Measurements from ENCODE around the gene HP1BP3.

The HP1BP3 gene

DNA sequence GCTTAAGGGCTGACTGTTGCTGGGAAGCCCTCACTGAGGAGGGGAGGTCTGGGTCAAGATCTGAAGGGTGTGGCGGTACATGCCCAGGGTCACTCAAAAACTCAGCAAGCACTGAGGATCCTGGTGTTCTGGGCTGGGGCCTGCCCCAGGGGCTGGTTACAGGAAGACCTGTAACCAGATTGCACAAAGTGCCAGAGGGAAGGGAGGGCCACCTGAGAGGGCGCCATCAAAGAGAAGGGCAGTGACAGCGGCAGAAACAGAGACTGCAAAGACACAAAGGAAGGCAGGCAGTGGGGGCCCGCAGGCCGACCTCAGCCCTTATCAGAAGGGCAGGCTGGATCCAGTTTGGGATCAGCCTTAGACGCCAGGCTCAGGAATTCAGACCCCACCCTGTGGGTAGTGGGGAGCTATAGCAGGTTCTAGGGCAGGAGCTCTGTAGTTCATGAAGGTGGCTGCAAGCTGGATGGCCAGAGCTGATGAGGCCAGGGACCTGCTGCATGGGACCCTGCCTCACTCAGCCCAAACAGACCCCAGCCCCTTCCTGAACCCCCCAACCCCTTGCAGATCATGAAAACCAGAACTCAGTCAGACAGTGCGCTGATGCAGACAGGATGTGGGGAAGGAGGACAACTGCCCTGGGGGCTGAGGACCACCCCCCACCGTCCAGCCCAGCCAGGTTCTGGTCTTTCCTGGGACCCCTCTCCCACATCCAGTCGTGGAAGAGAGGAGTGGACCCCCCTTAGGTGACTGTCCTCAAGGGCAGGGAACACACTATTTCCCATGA, 58.5 kb downstream of the HP1BP3 start:
- no peak overlapping the region for H3K4me2 ChIP-seq
- H4K20me1 ChIP-seq (ENCODE audit: insufficient read depth): no peaks in the 10 kb centered on the region
- peaks cover 64% of the 10 kb centered on the region for H3K27me3 ChIP-seq (ENCODE audit: insufficient read depth, low read depth)
- H3K79me2 ChIP-seq (ENCODE audit: insufficient read depth, low read depth): no peaks in the 10 kb centered on the region
- H2AFZ ChIP-seq (ENCODE audit: low read depth): no peak overlapping the region
- H3K36me3 ChIP-seq (ENCODE audit: insufficient read depth): no peaks in the 10 kb centered on the region
- H3K27ac ChIP-seq: no peak overlapping the region
- TF ChIP-seq, protein P1, sequence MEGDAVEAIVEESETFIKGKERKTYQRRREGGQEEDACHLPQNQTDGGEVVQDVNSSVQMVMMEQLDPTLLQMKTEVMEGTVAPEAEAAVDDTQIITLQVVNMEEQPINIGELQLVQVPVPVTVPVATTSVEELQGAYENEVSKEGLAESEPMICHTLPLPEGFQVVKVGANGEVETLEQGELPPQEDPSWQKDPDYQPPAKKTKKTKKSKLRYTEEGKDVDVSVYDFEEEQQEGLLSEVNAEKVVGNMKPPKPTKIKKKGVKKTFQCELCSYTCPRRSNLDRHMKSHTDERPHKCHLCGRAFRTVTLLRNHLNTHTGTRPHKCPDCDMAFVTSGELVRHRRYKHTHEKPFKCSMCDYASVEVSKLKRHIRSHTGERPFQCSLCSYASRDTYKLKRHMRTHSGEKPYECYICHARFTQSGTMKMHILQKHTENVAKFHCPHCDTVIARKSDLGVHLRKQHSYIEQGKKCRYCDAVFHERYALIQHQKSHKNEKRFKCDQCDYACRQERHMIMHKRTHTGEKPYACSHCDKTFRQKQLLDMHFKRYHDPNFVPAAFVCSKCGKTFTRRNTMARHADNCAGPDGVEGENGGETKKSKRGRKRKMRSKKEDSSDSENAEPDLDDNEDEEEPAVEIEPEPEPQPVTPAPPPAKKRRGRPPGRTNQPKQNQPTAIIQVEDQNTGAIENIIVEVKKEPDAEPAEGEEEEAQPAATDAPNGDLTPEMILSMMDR (conservative IDR thresholded peaks at IDR 0.05; ENCODE audit: low read depth, low read length): no peak
- H3K9ac ChIP-seq: no peak overlapping the region
- H3K4me1 ChIP-seq (ENCODE audit: low read depth, poor library complexity, severe bottlenecking): peaks cover 15% of the 10 kb centered on the region
- no peak overlapping the region for H3K4me3 ChIP-seq (IDR thresholded peaks at IDR 0.05; ENCODE audit: insufficient read depth, low read depth, low read length)

DNA sequence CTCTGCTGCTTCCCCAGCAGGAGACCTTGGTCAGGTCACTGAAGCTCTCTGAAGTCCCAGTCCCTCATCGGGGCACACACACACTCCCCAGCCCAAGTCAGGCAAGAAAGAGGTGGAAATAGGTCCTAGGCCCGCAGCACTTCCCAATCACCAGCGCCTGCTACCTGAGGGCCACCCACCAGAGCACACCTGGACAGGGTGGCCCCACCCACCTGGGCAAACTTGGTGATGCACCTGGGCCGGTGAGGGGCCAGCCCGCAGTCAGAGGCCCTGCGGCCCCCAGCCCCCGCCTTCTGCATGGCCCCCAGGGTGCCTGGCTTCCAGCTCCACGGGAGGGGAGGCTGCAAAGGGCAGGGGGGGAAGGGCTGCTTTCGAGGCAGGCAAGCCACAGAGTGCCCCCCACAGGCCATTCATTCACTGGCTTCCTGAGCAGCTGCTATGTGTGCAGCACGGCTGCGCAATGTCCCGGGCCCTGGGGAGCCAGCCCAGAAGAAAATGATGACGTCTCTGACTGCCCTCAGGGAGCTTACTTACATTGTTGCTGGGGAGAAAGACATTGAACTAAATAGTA, 59.3 kb downstream of the HP1BP3 start:
- H3K4me2 ChIP-seq: no peak overlapping the region
- H3K4me3 ChIP-seq (IDR thresholded peaks at IDR 0.05; ENCODE audit: insufficient read depth, low read depth, low read length): no peak overlapping the region
- H3K4me1 ChIP-seq (ENCODE audit: low read depth, poor library complexity, severe bottlenecking): peaks cover 10% of the 10 kb centered on the region
- no peaks in the 10 kb centered on the region for H3K79me2 ChIP-seq (ENCODE audit: insufficient read depth, low read depth)
- H2AFZ ChIP-seq (ENCODE audit: low read depth): no peak overlapping the region
- H3K27ac ChIP-seq: no peak overlapping the region
- no peaks in the 10 kb centered on the region for H4K20me1 ChIP-seq (ENCODE audit: insufficient read depth)
- no peak overlapping the region for H3K9ac ChIP-seq
- peaks cover 64% of the 10 kb centered on the region for H3K27me3 ChIP-seq (ENCODE audit: insufficient read depth, low read depth)
- TF ChIP-seq, protein P1 (conservative IDR thresholded peaks at IDR 0.05; ENCODE audit: low read depth, low read length): no peak
- no peaks in the 10 kb centered on the region for H3K36me3 ChIP-seq (ENCODE audit: insufficient read depth)

DNA sequence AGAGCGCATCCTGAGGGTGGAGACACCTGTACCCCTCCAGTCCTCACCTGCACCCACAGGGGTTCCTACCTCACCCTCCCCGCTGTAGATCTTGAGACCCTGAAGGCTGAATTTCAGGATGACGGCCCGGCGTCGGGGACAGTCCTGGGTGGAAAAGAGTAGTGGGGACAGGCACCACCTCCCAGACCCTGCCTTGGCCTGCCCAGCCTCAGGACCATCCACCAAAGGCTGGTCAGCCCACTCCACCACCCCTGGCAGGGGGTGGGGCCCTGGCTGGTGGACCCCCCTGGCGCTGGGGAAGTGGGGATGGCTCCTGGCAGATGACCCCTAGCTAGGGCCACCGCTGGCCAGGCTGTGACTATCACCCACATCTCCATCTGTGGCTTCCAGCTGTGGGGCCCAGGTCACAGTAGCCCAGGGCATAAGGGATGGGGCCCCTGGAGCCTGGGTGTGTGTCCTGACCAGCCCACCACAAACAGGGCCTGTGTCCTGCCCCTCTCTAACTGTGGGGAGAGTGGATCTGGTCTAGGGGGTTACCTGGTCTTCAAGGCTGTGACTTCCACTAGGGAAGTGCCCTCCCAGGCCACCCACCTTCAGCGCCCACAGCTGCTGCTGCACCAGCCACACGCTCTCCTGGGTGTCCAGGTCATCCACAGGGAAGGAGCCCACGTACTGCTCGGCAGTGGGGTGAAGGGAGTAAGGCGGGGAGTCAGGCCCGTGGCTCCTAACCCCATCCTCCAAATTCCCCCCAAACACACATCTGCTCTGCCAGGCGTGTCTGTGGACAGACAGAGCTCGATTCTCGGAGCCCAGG, 60.0 kb downstream of the HP1BP3 start:
- Histone ChIP-seq H3K36me3 (ENCODE audit: insufficient read depth) (no peaks in the 10 kb centered on the region), H3K4me3 (IDR thresholded peaks at IDR 0.05; ENCODE audit: insufficient read depth, low read depth, low read length) (no peak overlapping the region), H3K79me2 (ENCODE audit: insufficient read depth, low read depth) (no peaks in the 10 kb centered on the region), H3K27me3 (ENCODE audit: insufficient read depth, low read depth) (peaks cover 64% of the 10 kb centered on the region), H3K4me1 (ENCODE audit: low read depth, poor library complexity, severe bottlenecking) (peaks cover 5% of the 10 kb centered on the region), H4K20me1 (ENCODE audit: insufficient read depth) (no peaks in the 10 kb centered on the region), H2AFZ (ENCODE audit: low read depth) (no peak overlapping the region), H3K4me2 (no peak overlapping the region), H3K27ac (no peak overlapping the region), H3K9ac (no peak overlapping the region)
- TF ChIP-seq, protein P1 (conservative IDR thresholded peaks at IDR 0.05; ENCODE audit: low read depth, low read length): no peak

DNA sequence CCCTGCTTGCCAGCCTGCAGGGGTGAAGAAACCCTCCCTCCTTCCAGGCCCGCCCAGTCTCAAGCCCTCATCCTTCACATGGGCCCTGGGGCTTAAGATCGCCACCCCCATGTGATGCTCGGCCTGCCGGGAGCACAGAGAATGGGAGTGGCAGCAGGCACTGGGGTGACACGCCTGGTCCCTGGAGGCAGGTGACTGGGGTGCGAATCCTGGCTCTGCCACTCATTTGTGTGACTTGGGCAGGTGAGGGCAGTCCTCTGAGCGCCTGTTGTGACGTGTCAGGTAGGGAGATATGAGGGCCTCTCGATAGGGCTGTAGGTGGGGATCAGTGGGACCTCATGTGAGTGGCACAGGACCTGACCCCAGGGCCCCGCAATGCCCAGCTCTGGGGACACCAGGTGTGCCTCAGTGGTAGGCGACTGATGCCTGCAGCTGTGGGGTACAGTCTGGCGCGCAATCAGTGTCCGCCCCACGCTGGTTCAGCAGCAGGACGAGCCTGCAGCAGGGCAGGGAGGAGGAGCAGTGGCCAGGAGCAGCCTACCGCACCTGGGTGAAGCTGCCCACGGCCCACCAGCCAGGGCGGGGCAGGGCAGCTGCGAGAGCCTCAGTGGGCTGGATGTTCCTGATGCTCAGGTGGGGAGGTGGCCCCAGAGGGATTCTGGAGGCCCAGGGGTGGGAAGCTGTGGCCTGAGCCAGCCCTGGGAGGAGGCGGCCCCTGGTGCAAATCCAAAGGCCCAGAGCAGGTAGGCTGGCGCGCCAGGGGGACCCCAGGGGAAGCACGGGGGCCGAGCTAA, 60.8 kb downstream of the HP1BP3 start:
- H3K79me2 ChIP-seq (ENCODE audit: insufficient read depth, low read depth): no peaks in the 10 kb centered on the region
- no peak overlapping the region for H3K4me2 ChIP-seq
- H3K4me1 ChIP-seq (ENCODE audit: low read depth, poor library complexity, severe bottlenecking): peaks cover 3% of the 10 kb centered on the region
- H3K36me3 ChIP-seq (ENCODE audit: insufficient read depth): no peaks in the 10 kb centered on the region
- no peak overlapping the region for H3K27ac ChIP-seq
- H4K20me1 ChIP-seq (ENCODE audit: insufficient read depth): no peaks in the 10 kb centered on the region
- H2AFZ ChIP-seq (ENCODE audit: low read depth): no peak overlapping the region
- no peak overlapping the region for H3K4me3 ChIP-seq (IDR thresholded peaks at IDR 0.05; ENCODE audit: insufficient read depth, low read depth, low read length)
- H3K9ac ChIP-seq: no peak overlapping the region
- TF ChIP-seq, protein P1 (conservative IDR thresholded peaks at IDR 0.05; ENCODE audit: low read depth, low read length): no peak
- H3K27me3 ChIP-seq (ENCODE audit: insufficient read depth, low read depth): peaks cover 68% of the 10 kb centered on the region

Measured in KMS-11 (cell line).